Umbilical cord (tissue), 2 donors: Measurements from ENCODE around the gene PLK1. TPM values are rescaled to one million over a fixed set of nuclear protein-coding genes. Genes with fewer than 3 reads are reported as not detected.
"Not testable (repeated sequence)": the region's sequence is repeated elsewhere in the genome, so short reads cannot be mapped to it uniquely, and the experiment has no call there.

ENCODE experiments used
- DNase-seq: peaks from one replicate; pipeline ENCODE4 v3.0.0-alpha.2; 2015; ENCODE audit warnings: low spot score
- total RNA-seq: library from RNA; depleted of rRNA; stranded (reverse); fragments of >200 nt; gene quantifications from one replicate; pipeline ENCODE4 v1.2.3, GENCODE V29; 2014; ENCODE audit warnings: low replicate concordance; ENCODE audit not compliant: insufficient read depth

Gene PLK1
- total RNA-seq, 1 donor from 2014 or later: 27.4 TPM

- DNase-seq: no peak
Observed at GRCh38 chr16:23706439-23706838, 27.8 kb downstream of the PLK1 start.

DNA sequence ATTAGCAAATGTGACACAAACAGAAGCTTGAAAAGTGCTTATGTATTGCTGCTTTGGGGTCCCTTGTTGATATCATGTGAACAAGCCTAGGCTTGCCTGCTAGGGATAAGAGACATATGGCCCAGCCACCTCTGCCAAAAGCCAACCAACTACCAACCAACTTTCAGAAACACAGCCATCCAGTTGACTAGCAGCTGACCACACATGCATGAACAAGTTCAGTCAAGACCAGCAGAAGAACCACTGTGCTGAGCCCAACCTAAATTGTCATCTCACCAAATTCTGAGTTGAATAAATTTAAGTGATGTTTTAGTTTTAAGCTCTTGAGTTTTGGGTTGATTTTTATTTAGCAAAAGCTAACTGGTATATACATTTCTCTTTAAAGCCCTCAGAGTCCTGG, 30.8 kb downstream of the PLK1 start:
- no peak for DNase-seq

DNA sequence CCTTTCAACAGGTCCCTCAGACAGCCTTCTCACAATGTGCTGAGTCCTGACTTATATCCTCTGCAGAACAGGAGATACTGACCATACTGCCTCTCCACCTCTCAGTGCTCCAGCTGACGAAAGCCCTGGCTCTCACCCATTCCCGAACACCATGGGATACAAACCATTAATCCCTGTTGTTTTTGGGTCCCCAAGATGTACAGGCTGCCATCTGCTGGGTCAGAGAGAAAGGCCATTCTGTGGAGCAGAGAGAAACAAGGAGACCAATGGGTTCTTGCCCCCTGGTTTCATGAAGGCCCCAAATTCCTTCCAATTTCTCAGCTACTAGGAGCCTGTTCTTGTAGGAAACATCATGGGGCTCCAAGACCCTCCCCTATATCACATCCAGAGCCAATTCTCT, 31.3 kb downstream of the PLK1 start:
- no peak for DNase-seq

- DNase-seq: no peak
Observed at GRCh38 chr16:23710504-23710903, 31.8 kb downstream of the PLK1 start.

DNA sequence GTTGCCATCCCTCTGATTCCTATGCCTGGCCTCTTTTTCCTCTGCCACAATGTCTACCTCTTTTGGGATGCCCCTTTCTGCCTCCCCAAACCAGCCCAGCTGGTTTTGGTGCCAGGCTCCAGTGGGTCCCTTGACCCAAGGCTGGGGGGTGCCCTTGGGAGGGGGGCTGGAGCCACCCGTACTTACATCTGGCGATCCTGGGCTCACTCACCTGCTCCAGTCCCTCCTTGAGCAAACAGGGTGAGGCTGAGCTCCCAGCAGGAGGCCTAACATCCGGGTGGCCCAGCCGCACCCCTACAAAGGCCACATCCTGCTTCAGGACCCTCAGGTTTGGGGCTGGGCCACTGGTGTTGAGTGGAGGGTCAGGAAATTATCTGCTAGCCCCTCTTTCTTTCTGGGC, 33.1 kb downstream of the PLK1 start:
- no peak for DNase-seq

GRCh38 chr16:23712976-23713375, 34.3 kb downstream of the PLK1 start, which contains the start of gene ERN2:
Gene ERN2, minus strand, starts transcription at chr16:23713222. Its CDS starts 35 bp downstream, at chr16:23713187.
- DNase-seq: no peak

DNA sequence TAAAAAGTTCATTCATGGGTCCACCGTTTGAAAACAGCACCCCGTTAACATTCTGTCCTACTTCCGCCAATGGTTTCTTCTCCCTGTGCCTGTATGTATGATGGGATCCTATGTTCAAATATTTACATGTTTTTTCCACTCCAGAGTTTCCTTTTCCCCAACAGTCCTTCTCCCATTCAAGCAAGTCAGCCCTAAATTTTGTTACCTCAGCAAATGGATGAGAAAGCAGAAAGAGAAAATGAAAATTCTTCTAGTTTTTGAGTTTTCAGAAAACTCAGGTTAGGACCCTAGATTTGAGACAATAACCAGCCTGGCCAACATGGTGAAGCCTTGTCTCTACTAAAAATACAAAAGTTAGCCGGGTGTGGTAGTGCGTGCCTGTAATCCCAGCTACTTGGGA, 37.8 kb downstream of the PLK1 start:
- no peak for DNase-seq

- DNase-seq: not testable (repeated sequence)
Observed at GRCh38 chr16:23722613-23723240, 44.0 kb downstream of the PLK1 start.

- no peak for DNase-seq
Observed at GRCh38 chr16:23724096-23724784, 45.6 kb downstream of the PLK1 start.

DNA sequence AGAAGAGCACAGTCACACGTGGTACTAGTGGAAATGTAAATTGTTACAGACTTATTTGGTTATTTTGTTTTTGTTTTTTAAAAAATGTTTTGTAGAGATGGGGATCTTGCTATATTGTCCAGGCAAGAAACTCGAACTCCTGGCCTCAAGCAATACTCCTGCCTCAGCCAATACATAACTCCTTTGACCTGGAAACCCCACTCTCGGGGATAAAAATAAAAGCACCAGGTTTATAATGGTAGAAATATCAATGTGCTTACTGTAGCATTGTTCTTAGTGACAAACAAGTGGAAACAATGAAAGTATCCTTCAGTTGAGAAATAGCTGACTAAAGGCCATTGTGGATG, 46.1 kb downstream of the PLK1 start:
- DNase-seq: no peak

DNA sequence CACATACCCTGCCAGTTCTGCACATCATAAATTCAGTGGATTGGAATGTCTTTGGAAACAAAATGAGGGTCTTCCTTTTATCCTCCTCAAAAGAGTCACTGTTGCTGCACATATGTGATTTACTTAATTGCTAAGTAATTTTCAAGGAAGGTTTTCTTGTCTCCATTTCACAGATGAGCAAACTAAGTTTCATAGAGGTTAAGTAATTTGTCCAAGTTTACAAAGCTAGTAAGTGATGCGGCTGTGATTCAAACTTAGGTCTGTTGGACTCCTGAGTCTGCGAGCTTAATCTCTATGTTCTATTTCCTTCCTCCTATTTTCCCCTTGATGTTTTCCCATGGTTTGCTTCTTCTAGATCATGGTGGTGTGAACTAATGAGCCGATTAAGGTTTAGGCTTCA, 48.0 kb downstream of the PLK1 start:
- no peak for DNase-seq

GRCh38 chr16:23728112-23728477, 49.4 kb downstream of the PLK1 start:
- no peak for DNase-seq

GRCh38 chr16:23729503-23730424, 51.1 kb downstream of the PLK1 start:
- DNase-seq: no peak

DNA sequence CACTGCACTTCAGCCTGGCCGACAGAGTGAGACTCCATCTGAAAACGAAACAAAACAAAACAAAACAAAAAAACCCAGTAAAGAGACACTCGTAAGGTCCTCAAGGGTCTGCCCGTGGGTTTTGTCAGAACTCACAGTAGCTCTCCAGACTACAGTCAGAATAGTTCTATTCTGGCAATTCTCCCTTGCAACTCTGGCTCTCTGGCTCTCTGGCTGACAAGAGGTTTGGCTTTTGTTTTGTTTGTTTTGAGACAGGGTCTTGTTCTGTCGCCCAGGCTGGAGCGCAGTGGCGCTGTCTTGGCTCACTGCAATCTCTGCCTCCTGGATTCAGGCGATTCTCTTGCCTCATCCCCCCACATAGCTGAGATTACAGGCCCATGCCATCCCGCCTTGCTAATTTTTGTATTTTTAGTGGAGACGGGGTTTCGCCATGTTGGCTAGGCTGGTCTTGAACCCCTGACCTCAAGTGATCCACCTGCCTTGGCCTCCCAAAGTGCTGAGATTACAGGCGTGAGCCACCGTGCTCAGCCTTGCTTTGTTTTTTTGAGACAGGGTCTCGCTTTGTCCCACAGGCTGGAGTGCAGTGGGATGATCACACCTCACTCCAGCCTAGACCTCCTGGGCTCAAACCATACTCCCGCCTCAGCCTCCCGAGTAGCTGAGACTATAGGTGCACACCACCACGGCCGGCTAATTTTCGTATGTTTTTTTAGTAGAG, 55.6 kb downstream of the PLK1 start:
- no peak for DNase-seq

GRCh38 chr16:23737423-23738028, 58.8 kb downstream of the PLK1 start:
- not testable (repeated sequence) for DNase-seq

DNA sequence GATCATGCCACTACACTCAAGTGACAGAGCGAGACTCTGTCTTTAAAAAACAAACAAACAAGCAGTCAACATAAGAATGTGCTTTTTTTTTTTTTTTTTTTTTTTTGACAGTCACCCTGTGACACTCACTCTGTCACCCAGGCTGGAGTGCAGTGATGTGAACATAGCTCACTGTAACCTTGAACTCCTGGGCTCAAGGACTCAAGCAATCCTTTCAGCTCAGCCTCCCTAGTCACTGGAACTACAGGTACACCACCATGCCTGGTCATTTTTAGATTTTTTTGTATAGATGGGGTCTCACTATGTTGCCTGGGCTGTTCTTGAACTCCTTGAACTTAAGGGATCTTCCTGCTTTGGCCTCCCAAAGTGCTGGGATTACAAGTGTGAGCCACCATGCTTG, 60.8 kb downstream of the PLK1 start:
- DNase-seq: no peak

Other genes with a start within 250 kb of the PLK1 start
- 5.5 TPM for gene COG7, start 225.7 kb upstream of the PLK1 start, total RNA-seq
- 44.3 TPM for gene GGA2, start 168.4 kb upstream of the PLK1 start, total RNA-seq
- 26.0 TPM for gene EARS2, start 121.5 kb upstream of the PLK1 start, total RNA-seq
- gene UBFD1, start 121.2 kb upstream of the PLK1 start, total RNA-seq: 84.5 TPM
- 122 TPM for gene NDUFAB1, start 82.6 kb upstream of the PLK1 start, total RNA-seq
- gene PALB2, start 37.6 kb upstream of the PLK1 start, total RNA-seq: 6.3 TPM
- gene DCTN5, start 37.4 kb upstream of the PLK1 start, total RNA-seq: 35.6 TPM
- gene ERN2, start 34.3 kb downstream of the PLK1 start, total RNA-seq: 5.8 TPM
- 0.24 TPM for gene CHP2, start 76.1 kb downstream of the PLK1 start, total RNA-seq
- 17.8 TPM for gene PRKCB, start 157.1 kb downstream of the PLK1 start, total RNA-seq